Bronchial epithelial cell (primary cell): ENCODE data around the gene ITFG1. TPM values are rescaled to one million over a fixed set of nuclear protein-coding genes. Genes with fewer than 3 reads are reported as not detected.

Experiments used
- DNase-seq: peaks from one replicate; pipeline ENCODE4 v3.0.0-alpha.2; 2010; ENCODE audit warnings: low read depth
- FAIRE-seq: peaks from 2 replicates; lab custom pipeline; 2011; peaks lifted over from hg19 to GRCh38; lab: Jason Lieb, UNC
- H3K27me3 ChIP-seq: 2 replicates; pipeline ENCODE4 v1.5.1; 2011; ENCODE audit warnings: low read length; ENCODE audit not compliant: control insufficient read depth, insufficient read depth
- H3K36me3 ChIP-seq: 2 replicates; pipeline ENCODE4 v1.5.1; 2011; ENCODE audit warnings: low read length; ENCODE audit not compliant: control insufficient read depth, insufficient read depth
- H3K4me3 ChIP-seq: 2 replicates; pipeline ENCODE4 v1.5.1; 2011; ENCODE audit warnings: mild to moderate bottlenecking, low read depth, low read length, control low read depth
- total RNA-seq: library from RNA; depleted of rRNA; stranded (reverse); fragments of >200 nt; gene quantifications from 2 replicates; pipeline ENCODE4 v1.2.1, GENCODE V29; 2014
- TF ChIP-seq, protein P1 (sequence below): IDR thresholded peaks from 2 replicates; pipeline ENCODE4 v1.5.1; 2011; ENCODE audit warnings: mild to moderate bottlenecking, moderate library complexity, low read length, control low read depth, inconsistent platforms; ENCODE audit not compliant: insufficient read depth, severe bottlenecking

The ITFG1 gene
- total RNA-seq, 1 donor from 2014 or later, result 47.4 TPM

DNA sequence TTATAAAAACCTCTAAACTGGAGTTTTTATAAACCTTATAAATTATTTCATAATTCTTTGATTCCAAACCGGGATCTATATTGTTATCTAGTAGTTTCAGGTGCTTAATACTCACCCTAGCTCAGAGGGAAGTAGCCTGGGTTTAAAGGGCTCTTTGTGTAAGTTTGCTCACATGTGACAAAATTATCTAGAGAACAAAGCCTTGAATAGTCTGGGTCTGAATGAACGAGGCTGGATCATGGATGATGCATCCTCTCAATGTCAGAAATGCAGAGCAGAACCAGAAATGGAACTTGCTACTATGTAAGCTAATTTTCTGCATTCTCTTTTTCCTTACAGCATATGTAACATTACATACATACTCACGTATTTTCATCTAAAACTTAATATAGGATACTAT lies 213.2 kb downstream of the ITFG1 start:
- H3K36me3 ChIP-seq, result peaks cover 2% of the 10 kb centered on the region
- TF ChIP-seq, protein P1, sequence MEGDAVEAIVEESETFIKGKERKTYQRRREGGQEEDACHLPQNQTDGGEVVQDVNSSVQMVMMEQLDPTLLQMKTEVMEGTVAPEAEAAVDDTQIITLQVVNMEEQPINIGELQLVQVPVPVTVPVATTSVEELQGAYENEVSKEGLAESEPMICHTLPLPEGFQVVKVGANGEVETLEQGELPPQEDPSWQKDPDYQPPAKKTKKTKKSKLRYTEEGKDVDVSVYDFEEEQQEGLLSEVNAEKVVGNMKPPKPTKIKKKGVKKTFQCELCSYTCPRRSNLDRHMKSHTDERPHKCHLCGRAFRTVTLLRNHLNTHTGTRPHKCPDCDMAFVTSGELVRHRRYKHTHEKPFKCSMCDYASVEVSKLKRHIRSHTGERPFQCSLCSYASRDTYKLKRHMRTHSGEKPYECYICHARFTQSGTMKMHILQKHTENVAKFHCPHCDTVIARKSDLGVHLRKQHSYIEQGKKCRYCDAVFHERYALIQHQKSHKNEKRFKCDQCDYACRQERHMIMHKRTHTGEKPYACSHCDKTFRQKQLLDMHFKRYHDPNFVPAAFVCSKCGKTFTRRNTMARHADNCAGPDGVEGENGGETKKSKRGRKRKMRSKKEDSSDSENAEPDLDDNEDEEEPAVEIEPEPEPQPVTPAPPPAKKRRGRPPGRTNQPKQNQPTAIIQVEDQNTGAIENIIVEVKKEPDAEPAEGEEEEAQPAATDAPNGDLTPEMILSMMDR, result no peak
- no peaks in the 10 kb centered on the region for H3K27me3 ChIP-seq
- no peak for DNase-seq
- no peak for FAIRE-seq
- no peak overlapping the region for H3K4me3 ChIP-seq

DNA sequence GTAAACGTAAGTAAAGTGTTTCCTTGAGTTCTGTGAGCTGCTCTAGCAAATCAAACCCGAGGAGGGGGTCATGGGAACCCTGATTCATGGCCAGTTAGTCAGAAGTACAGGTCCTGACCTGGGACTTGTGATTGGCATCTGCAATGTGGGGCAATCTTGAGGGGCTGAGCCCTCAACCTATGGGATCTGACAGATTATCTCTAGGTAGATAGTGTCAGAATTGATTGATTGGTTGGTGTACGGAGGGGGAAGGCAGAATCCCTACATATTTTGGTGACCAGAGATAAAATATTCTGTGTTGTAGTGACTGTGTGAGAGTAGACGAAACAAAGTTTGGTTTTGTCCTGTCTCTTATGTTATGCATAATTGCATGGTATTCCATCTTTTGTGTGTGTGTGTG lies 216.7 kb downstream of the ITFG1 start:
- DNase-seq, result no peak
- H3K4me3 ChIP-seq, result no peak overlapping the region
- FAIRE-seq, result no peak
- TF ChIP-seq, protein P1, result no peak
- no peaks in the 10 kb centered on the region for H3K36me3 ChIP-seq
- no peaks in the 10 kb centered on the region for H3K27me3 ChIP-seq

DNA sequence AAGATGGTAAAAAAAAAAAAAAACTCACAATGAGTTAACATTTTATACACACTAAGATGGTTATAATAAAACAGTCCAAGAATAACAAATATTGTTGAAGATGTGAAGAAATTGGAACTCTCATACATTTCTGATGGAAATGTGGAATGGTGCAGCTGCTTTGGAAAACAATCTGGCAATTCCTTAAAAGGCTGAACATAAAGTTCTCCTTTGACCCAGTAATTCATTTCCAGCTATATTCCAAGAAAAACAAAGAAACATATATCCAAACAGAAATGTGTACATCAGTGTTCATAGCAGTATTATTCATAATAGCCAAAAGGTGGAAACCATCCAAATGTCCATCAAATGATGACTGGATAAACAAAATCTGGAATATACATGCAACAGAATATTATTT lies 219.8 kb downstream of the ITFG1 start:
- Histone ChIP-seq H3K4me3 (no peak overlapping the region), H3K36me3 (peaks cover 2% of the 10 kb centered on the region), H3K27me3 (no peaks in the 10 kb centered on the region)
- FAIRE-seq (no peak), DNase-seq (no peak)
- TF ChIP-seq, protein P1, result no peak

DNA sequence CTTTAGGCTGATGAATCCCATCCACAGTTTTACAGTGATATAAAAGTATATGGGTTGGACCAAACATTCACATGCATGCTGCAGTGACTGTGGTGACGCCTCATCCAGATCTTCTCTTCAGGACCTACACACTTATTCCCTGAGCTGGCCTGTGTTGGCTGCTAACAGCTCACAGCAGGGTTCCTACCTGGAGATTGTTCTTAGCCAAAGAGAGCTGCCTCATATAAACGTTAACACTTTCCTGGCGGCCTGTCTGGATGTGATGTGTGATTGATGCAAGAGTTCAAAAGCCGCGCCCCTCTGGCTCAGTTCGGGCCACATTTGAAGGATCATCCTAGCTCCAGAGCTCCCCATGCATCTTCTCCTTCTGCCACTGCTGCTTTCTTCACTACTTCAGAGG lies 224.1 kb downstream of the ITFG1 start:
- H3K4me3 ChIP-seq, result no peak overlapping the region
- no peaks in the 10 kb centered on the region for H3K27me3 ChIP-seq
- peaks cover 2% of the 10 kb centered on the region for H3K36me3 ChIP-seq
- TF ChIP-seq, protein P1, result no peak
- peak; percentile 47 for FAIRE-seq
- no peak for DNase-seq

DNA sequence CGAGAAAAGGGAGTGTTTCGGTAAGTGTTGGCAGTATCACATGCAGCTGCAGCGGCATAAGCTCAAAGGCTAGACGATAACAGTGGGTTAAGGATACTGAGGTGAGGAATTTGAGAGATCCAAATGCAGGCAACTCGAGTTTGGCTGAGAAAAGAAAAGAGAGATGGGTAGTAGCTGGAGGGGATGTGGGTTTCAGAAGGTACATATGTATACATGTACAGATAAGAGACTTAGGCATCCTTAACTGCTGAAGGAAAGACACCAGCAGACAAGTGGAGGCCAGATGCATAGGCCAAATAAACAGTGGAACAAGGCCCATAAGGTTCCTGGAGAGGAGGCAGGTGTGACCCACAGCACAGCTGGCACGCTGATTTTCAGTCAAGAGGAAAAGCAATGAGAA lies 230.6 kb downstream of the ITFG1 start:
- no peak overlapping the region for H3K4me3 ChIP-seq
- peaks cover 1% of the 10 kb centered on the region for H3K36me3 ChIP-seq
- DNase-seq (no peak), FAIRE-seq (no peak)
- TF ChIP-seq, protein P1, result no peak
- H3K27me3 ChIP-seq, result no peaks in the 10 kb centered on the region
